OCI-LY1 (cell line): ENCODE data around the gene HUS1.

Experiments used
- EZH2 ChIP-seq: fragments of 200-600 bp; sonication (generic), shearing (Covaris generic); IDR thresholded peaks from 2 replicates; pipeline ENCODE4 v1.8.0; 2017; ENCODE audit warnings: borderline replicate concordance, mixed run types, mild to moderate bottlenecking, antibody characterized with exemption, low read length, moderate library complexity, mixed read lengths
- TF ChIP-seq, protein P1 (sequence below): fragments of 200-600 bp; sonication (generic), shearing (Covaris generic); IDR thresholded peaks from 2 replicates; pipeline ENCODE4 v1.5.1; 2017; ENCODE audit warnings: mild to moderate bottlenecking, antibody characterized with exemption, low read length, moderate library complexity, mixed read lengths

GRCh38 chr7:47973739-47974138, 5.7 kb downstream of the HUS1 start:
- TF ChIP-seq, protein P1, sequence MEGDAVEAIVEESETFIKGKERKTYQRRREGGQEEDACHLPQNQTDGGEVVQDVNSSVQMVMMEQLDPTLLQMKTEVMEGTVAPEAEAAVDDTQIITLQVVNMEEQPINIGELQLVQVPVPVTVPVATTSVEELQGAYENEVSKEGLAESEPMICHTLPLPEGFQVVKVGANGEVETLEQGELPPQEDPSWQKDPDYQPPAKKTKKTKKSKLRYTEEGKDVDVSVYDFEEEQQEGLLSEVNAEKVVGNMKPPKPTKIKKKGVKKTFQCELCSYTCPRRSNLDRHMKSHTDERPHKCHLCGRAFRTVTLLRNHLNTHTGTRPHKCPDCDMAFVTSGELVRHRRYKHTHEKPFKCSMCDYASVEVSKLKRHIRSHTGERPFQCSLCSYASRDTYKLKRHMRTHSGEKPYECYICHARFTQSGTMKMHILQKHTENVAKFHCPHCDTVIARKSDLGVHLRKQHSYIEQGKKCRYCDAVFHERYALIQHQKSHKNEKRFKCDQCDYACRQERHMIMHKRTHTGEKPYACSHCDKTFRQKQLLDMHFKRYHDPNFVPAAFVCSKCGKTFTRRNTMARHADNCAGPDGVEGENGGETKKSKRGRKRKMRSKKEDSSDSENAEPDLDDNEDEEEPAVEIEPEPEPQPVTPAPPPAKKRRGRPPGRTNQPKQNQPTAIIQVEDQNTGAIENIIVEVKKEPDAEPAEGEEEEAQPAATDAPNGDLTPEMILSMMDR = no peak
- no peak for TF ChIP-seq EZH2
